HEK293 (cell line): ENCODE data around the gene CLASP2.

Experiments
- CTCF ChIP-seq: fragments of 450-650 bp; formaldehyde crosslinking; IDR thresholded peaks from 2 replicates; pipeline ENCODE4 v1.5.1; 2016; ENCODE audit warnings: missing biosample characterization, missing genetic modification characterization
- GLI4 ChIP-seq: fragments of 450-650 bp; formaldehyde crosslinking; IDR thresholded peaks from 2 replicates; pipeline ENCODE4 v1.5.1; 2016; ENCODE audit warnings: missing biosample characterization, missing genetic modification characterization
- REST ChIP-seq: fragments of 450-650 bp; formaldehyde crosslinking; IDR thresholded peaks from 2 replicates; pipeline ENCODE4 v1.5.1; 2016; ENCODE audit warnings: missing biosample characterization, missing genetic modification characterization
- ZBTB1 ChIP-seq: fragments of 450-650 bp; formaldehyde crosslinking; IDR thresholded peaks from 2 replicates; pipeline ENCODE4 v1.5.1; 2016; ENCODE audit warnings: missing biosample characterization, missing genetic modification characterization
- ZNF248 ChIP-seq: fragments of 450-650 bp; formaldehyde crosslinking; IDR thresholded peaks from 2 replicates; pipeline ENCODE4 v1.5.1; 2017; ENCODE audit warnings: missing biosample characterization, missing genetic modification characterization
- ZNF292 ChIP-seq: fragments of 450-650 bp; formaldehyde crosslinking; IDR thresholded peaks from 2 replicates; pipeline ENCODE4 v1.5.1; 2016; ENCODE audit warnings: low read depth, missing biosample characterization, missing genetic modification characterization, borderline replicate concordance
- ZNF350 ChIP-seq: fragments of 450-650 bp; formaldehyde crosslinking; IDR thresholded peaks from 2 replicates; pipeline ENCODE4 v1.5.0; 2017; ENCODE audit warnings: missing biosample characterization, mild to moderate bottlenecking, missing genetic modification characterization
- ZNF785 ChIP-seq: fragments of 450-650 bp; formaldehyde crosslinking; IDR thresholded peaks from 2 replicates; pipeline ENCODE4 v1.5.1; 2016; ENCODE audit warnings: missing biosample characterization, missing genetic modification characterization
- TF ChIP-seq, protein P1 (sequence below): fragments of 450-650 bp; formaldehyde crosslinking; IDR thresholded peaks from 2 replicates; pipeline ENCODE4 v1.5.1; 2016; ENCODE audit warnings: missing biosample characterization, missing genetic modification characterization, low read depth
- TF ChIP-seq, protein P2 (sequence below): fragments of 450-650 bp; formaldehyde crosslinking; IDR thresholded peaks from 2 replicates; pipeline ENCODE4 v1.5.1; 2017; ENCODE audit warnings: missing biosample characterization, mild to moderate bottlenecking, missing genetic modification characterization, moderate library complexity

DNA sequence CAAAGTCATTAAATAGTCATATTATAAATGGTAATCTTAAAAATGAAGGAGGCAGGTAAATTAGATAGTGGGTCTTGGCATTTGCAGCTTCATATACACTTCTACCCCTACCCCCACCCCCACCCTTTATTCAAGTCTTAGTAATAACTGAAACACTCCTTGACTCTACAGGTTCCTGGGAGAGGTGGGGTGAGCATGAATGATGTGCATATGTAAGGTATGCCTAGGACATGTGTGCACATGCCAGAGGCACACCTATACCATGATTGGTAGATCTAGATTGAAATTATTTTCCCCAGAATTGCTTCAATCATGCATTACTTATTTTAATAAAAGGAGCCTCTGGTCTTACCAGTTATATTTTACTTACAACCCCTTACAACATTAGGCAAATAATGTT lies 40.2 kb upstream of the CLASP2 start:
- TF ChIP-seq GLI4, result no peak
- TF ChIP-seq CTCF (tag by site-specific recombination), result no peak
- no peak for TF ChIP-seq ZBTB1
- TF ChIP-seq ZNF350, result no peak
- TF ChIP-seq ZNF248 (tag by site-specific recombination), result no peak
- TF ChIP-seq, protein P1, sequence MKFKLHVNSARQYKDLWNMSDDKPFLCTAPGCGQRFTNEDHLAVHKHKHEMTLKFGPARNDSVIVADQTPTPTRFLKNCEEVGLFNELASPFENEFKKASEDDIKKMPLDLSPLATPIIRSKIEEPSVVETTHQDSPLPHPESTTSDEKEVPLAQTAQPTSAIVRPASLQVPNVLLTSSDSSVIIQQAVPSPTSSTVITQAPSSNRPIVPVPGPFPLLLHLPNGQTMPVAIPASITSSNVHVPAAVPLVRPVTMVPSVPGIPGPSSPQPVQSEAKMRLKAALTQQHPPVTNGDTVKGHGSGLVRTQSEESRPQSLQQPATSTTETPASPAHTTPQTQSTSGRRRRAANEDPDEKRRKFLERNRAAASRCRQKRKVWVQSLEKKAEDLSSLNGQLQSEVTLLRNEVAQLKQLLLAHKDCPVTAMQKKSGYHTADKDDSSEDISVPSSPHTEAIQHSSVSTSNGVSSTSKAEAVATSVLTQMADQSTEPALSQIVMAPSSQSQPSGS (tag by site-specific recombination), result no peak
- TF ChIP-seq ZNF785 (tag by site-specific recombination), result no peak
- no peak for TF ChIP-seq ZNF292 (tag by site-specific recombination)
- no peak for TF ChIP-seq REST (tag by site-specific recombination)
- TF ChIP-seq, protein P2, sequence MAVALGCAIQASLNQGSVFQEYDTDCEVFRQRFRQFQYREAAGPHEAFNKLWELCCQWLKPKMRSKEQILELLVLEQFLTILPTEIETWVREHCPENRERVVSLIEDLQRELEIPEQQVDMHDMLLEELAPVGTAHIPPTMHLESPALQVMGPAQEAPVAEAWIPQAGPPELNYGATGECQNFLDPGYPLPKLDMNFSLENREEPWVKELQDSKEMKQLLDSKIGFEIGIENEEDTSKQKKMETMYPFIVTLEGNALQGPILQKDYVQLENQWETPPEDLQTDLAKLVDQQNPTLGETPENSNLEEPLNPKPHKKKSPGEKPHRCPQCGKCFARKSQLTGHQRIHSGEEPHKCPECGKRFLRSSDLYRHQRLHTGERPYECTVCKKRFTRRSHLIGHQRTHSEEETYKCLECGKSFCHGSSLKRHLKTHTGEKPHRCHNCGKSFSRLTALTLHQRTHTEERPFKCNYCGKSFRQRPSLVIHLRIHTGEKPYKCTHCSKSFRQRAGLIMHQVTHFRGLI (tag by site-specific recombination), result no peak
